Lung (tissue), 12 donors: Measurements from ENCODE around the gene PHOSPHO1. TPM values are rescaled to one million over a fixed set of nuclear protein-coding genes. Genes with fewer than 3 reads are reported as not detected.

Experiments
- ATAC-seq: fragments of 200-7000 bp; cut with Tn5 transposase; one replicate; pipeline ENCODE4 v1.9.1; 2020; ENCODE audit warnings: moderate number of reproducible peaks; ENCODE audit not compliant: insufficient read depth, low FRiP score
- DNase-seq, 3 donors: peaks; one replicate each; pipeline ENCODE4 v3.0.0-alpha.2; 2013 to 2017
- H3K27ac ChIP-seq, 2 donors: one replicate each; pipeline ENCODE4 v1.5.1; 2013; ENCODE audit warnings: mild to moderate bottlenecking in 2 of 2, moderate library complexity in 2 of 2, control low read depth in 1 of 2, inconsistent platforms in 1 of 2, low read depth in 1 of 2, low read length in 1 of 2
- H3K27me3 ChIP-seq, 3 donors: one replicate each; pipeline ENCODE4 v1.5.1; 2013; ENCODE audit warnings: low read length in 2 of 3; ENCODE audit not compliant: control insufficient read depth in 3 of 3, insufficient read depth in 3 of 3
- H3K36me3 ChIP-seq, 4 donors: one replicate each; pipeline ENCODE4 v1.5.1; 2013; ENCODE audit warnings: low read length in 4 of 4, mild to moderate bottlenecking in 1 of 4, moderate library complexity in 1 of 4; ENCODE audit not compliant: control insufficient read depth in 4 of 4, insufficient read depth in 4 of 4
- H3K4me1 ChIP-seq, 5 donors: one replicate each; pipeline ENCODE4 v1.5.1; 2013; ENCODE audit warnings: low read length in 5 of 5, mild to moderate bottlenecking in 2 of 5, moderate library complexity in 1 of 5; ENCODE audit not compliant: control insufficient read depth in 5 of 5, insufficient read depth in 5 of 5
- H3K4me3 ChIP-seq: one replicate; pipeline ENCODE4 v1.5.1; 2013; ENCODE audit warnings: mild to moderate bottlenecking, control low read depth, moderate library complexity
- H3K9ac ChIP-seq, 2 donors: one replicate each; pipeline ENCODE4 v1.5.1; 2013; ENCODE audit warnings: low read length in 2 of 2, control low read depth in 1 of 2; ENCODE audit not compliant: insufficient read depth in 1 of 2
- H3K9me3 ChIP-seq, 4 donors: one replicate each; pipeline ENCODE4 v1.5.1; 2013; ENCODE audit warnings: low read length in 3 of 4, mild to moderate bottlenecking in 1 of 4, moderate library complexity in 1 of 4; ENCODE audit not compliant: control insufficient read depth in 4 of 4, insufficient read depth in 3 of 4
- CTCF ChIP-seq: IDR thresholded peaks from 2 replicates; pipeline ENCODE4 v1.5.1; 2012; ENCODE audit warnings: mild to moderate bottlenecking; ENCODE audit errors: control extremely low read depth, extremely low read depth
- WGBS, 2 donors: extraction: QIAGEN DNeasy Blood & Tissue Kit; methylation state at CpG; one replicate each; pipeline ENCODE4 v1.1.7; 2013; 5-methylcytosine and 5-hydroxymethylcytosine counted together
- polyA plus RNA-seq, 2 donors: library from polyadenylated mRNA; stranded (reverse); fragments of 200-250 nt; gene quantifications; one replicate each; pipeline ENCODE4 v1.2.1, GENCODE V29; 2013
- total RNA-seq, 2 donors: library from RNA; depleted of rRNA in 1 of 2; stranded (reverse); fragments of >200 nt in 1 of 2; gene quantifications; one replicate each; pipeline ENCODE4 v1.2.1, GENCODE V29; 2014 to 2021
- donor health status: control.
- donor health status: control.
- donor health status: Bipolar disorder and iron deficiency.
- donor health status: healthy.
- donor health status: DM: yes; HTN: yes; CAD: no.

Gene PHOSPHO1
- total and polyA plus RNA-seq, 4 donors = 0.37 to 10.2 (median 1.9) TPM

DNA sequence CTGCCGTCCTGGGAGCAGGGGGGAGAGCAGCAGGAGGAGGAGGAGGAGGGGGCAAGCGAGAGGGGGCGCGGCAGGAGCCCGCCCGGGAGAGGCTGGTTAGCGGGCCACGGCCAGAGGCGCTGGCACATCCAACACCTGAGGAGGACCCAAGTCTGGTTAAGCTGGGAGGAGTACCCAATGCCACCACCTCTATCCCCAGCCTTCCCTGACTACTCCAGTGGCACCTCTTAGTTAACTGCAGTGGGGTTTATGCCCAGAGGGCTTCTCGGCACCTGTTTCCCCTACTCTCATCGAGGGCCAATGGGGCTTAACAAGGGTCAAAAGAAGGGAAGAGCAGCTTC lies 5.6 kb downstream of the PHOSPHO1 start:
- WGBS, 2 donors = 22 to 27% methylated on average over 11 of the region's 11 CpGs
- peaks cover 0 to 20% (median 0%) of the 10 kb centered on the region in 5 donors for H3K4me1 ChIP-seq
- no peak overlapping the region for H3K4me3 ChIP-seq
- no peak for ATAC-seq
- H3K9ac ChIP-seq = no peak overlapping the region
- no peak for DNase-seq
- no peaks in the 10 kb centered on the region for H3K9me3 ChIP-seq
- TF ChIP-seq CTCF = no peak
- H3K27ac ChIP-seq = no peak overlapping the region
- H3K36me3 ChIP-seq = peaks cover 0 to 11% (median 0%) of the 10 kb centered on the region in 4 donors
- H3K27me3 ChIP-seq = peaks cover 0 to 64% (median 50%) of the 10 kb centered on the region in 3 donors

GRCh38 chr17:49224198-49224996 lies 6.2 kb downstream of the PHOSPHO1 start:
- no peak overlapping the region for H3K9ac ChIP-seq
- peak in 2 of 3 donors; percentile 11 to 27 for DNase-seq
- peak; percentile 5 for ATAC-seq
- no peaks in the 10 kb centered on the region for H3K9me3 ChIP-seq
- TF ChIP-seq CTCF = no peak
- WGBS, 2 donors = 2 to 3% methylated on average over 94 to 95 of the region's 95 CpGs
- no peak overlapping the region for H3K27ac ChIP-seq
- peaks cover 0 to 14% (median 0%) of the 10 kb centered on the region in 4 donors for H3K36me3 ChIP-seq
- peaks cover 0 to 19% (median 0%) of the 10 kb centered on the region in 5 donors for H3K4me1 ChIP-seq
- H3K27me3 ChIP-seq = peaks cover 0 to 60% (median 46%) of the 10 kb centered on the region in 3 donors
- H3K4me3 ChIP-seq = no peak overlapping the region

DNA sequence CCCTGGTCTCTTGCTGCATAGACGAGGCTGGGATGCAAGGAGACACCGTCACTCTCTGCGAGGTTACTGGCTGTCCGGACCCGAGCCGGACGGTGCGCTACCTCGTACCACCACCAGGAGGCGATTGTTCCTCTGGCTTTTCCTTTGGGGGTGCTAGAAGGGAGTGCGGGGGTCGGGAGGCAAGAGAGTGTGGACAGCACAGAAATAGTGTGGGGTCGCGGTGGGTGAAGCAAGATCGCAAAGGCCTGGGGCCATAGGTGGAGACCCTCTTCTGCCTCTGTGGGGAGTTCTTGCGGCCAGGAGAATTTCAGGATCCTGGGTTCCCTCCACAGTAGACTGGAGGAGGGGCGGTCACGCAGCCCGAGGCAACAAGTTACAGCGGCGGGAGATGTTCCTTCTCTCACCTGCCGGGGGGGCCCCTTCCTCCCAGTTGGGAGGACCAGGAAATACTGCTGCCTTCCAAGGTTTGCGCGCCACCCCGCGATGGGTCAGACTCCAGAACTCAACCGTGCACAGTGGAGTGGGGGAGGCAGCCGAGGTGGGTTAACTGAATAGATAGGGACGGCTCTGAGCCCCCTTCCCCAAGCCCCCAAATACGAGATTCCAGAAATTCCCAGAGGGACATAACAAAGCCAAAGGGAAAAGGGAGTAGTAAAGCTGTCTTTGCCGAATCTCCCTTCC lies 6.9 kb downstream of the PHOSPHO1 start:
- peak; percentile 61 for TF ChIP-seq CTCF
- WGBS, 2 donors = 2 to 6% methylated on average over 30 to 31 of the region's 31 CpGs
- peaks cover 0 to 19% (median 0%) of the 10 kb centered on the region in 5 donors for H3K4me1 ChIP-seq
- ATAC-seq (no peak), DNase-seq (peak in 2 of 3 donors; percentile 39 to 65)
- H3K9ac ChIP-seq = no peak overlapping the region
- H3K4me3 ChIP-seq = no peak overlapping the region
- H3K27ac ChIP-seq = no peak overlapping the region
- H3K27me3 ChIP-seq = peaks cover 0 to 52% (median 42%) of the 10 kb centered on the region in 3 donors
- no peaks in the 10 kb centered on the region for H3K9me3 ChIP-seq
- peaks cover 0 to 15% (median 0%) of the 10 kb centered on the region in 4 donors for H3K36me3 ChIP-seq
